Cardiac fibroblast (primary cell): ENCODE measurements around the gene DUSP1.

ENCODE experiments used
- DNase-seq, 2 donors: peaks; one replicate each; pipeline versions ENCODE4 v3.0.0 to v3.0.0-alpha.2; 2010; ENCODE audit warnings: low read depth in 2 of 2
- H3K4me3 ChIP-seq, 2 donors: replicated peaks in 1 of 2; 1 replicate in 1 of 2; 2 replicates in 1 of 2; pipeline ENCODE4 v1.5.1; 2011; ENCODE audit warnings: low read depth in 2 of 2, low read length in 2 of 2, mild to moderate bottlenecking in 2 of 2, moderate library complexity in 1 of 2
- TF ChIP-seq, protein P1 (sequence below): IDR thresholded peaks from one replicate; pipeline ENCODE4 v1.5.1; 2011; ENCODE audit warnings: low read depth, mild to moderate bottlenecking, low read length, inconsistent platforms

The DUSP1 gene

DNA sequence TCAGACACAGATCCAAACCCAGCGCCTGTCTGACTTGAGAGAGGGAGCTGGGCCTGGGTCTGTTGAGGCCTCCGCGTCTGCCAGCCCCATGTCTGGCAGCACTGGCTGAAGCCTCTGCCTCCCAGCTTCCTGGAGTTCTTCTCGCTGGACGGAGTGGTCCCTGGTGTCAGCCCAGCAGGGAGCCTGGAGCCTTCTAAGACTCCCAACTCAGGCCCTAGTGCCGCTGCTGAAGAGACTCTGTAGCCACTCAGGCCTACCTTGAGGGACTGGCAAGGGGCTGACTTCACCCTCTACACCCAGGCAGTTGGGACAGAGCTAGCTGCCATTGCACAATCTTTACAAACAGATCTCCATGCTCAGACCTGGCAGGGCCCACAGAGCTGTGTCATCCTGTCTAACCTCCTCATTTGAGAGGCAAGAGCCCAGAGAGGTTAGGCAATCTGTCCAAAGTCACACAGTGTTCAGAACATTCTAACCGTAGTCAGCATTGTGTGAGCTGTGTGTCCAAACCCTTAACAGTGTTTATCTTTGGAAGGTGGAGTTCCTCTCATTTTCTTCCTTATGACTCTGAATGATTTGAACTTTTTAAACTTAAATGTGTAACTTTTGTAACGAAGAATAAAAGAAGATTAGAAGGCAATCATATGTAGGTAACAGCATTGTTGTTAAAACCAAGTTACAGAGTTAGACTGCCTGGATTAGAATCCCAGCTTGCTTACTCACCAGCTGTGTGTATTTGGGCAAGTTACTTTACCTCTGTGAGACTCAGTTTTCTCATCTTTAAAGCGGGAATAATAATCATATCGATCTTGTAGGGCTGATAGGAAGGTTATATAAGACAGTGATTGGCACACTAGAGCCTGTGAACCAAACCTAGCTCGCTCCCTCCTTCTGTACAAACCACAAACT is 4.6 kb upstream of the DUSP1 start:
- H3K4me3 ChIP-seq = no peak overlapping the region
- TF ChIP-seq, protein P1, sequence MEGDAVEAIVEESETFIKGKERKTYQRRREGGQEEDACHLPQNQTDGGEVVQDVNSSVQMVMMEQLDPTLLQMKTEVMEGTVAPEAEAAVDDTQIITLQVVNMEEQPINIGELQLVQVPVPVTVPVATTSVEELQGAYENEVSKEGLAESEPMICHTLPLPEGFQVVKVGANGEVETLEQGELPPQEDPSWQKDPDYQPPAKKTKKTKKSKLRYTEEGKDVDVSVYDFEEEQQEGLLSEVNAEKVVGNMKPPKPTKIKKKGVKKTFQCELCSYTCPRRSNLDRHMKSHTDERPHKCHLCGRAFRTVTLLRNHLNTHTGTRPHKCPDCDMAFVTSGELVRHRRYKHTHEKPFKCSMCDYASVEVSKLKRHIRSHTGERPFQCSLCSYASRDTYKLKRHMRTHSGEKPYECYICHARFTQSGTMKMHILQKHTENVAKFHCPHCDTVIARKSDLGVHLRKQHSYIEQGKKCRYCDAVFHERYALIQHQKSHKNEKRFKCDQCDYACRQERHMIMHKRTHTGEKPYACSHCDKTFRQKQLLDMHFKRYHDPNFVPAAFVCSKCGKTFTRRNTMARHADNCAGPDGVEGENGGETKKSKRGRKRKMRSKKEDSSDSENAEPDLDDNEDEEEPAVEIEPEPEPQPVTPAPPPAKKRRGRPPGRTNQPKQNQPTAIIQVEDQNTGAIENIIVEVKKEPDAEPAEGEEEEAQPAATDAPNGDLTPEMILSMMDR = no peak
- DNase-seq = peak; percentile 94 to 99

DNA sequence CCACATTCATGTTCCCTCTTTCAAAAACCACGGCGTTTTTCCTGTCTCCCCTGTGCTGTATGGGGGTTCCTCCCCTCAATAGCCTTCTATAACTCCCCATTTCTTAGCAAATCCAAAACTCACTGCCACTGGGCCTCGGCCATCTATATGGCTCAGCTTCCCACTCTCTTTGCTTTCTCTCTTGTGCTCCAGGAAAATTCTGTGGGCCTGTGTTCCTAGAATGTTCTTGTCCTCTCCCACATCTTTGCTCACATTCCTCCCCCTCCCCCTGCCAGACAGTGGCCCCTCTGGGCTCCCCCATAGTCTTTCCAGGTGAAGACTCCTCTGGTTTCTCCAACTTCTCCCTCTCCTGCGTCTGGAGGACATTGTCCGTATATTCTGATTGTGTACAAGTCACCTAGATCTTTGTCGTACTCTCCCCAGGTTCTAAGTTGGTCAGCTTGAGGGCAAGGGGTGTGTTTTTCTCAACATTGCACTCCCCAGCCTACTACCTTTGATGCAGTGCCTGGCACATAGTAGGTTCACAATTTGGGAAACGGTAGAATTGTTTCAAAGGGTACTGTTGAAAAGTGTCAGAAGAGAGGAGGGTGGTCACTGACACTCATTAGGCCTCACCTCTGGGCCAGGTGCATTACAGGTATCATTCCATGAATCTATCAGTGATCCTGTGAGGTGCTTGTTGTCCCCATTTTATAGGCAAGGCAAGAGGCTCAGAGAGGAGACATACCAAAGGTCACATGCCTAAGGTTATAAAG is 3.7 kb upstream of the DUSP1 start:
- H3K4me3 ChIP-seq = no peak overlapping the region
- TF ChIP-seq, protein P1 = no peak
- no peak for DNase-seq

DNA sequence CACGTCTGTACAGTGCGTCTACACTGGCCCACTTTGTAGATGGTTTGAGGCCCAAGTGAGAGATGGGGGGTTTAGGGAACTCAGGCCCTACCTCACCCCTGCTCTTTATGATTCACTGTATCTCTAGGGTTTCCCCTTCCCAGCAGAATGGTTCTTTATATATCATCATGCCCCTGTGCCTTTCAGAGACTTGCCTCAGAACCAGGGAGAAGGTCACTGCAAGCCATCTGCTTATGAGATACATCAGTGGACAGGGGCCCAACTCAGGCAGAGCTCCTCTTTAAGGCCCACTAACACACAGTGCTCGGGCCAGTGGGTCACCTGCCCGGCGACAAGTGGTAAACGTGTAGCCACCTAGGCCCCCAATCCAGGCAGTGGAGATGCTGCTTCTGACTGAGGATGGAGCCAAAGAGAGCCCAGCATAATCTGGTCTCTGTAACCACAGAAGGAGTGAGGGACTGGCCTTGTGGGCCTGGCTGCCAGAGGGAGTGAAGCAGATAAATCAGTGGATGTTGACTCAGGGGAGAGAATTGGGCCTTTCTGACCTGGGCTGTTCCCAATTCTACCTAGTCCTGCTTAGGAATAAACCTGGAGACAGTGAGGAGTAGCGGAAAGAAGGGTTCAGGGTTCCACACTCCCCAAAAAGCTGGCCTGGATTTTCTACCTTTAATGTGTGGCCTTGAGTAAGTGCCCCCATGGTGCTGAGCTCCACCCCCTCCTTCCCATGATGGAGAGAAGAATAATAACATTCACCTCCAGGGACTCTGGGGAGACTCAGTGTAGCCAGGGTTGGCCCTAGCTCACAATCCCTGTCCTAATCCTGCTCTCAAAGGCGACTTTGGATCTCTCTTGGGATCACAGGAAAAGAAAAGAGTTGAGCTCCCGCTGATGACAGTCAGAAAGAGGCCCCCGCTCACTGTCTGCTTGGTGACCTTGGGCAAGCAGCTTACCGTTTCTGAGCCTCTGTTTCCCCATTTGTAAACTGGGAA is 2.8 kb upstream of the DUSP1 start:
- no peak overlapping the region for H3K4me3 ChIP-seq
- TF ChIP-seq, protein P1 = no peak

DNA sequence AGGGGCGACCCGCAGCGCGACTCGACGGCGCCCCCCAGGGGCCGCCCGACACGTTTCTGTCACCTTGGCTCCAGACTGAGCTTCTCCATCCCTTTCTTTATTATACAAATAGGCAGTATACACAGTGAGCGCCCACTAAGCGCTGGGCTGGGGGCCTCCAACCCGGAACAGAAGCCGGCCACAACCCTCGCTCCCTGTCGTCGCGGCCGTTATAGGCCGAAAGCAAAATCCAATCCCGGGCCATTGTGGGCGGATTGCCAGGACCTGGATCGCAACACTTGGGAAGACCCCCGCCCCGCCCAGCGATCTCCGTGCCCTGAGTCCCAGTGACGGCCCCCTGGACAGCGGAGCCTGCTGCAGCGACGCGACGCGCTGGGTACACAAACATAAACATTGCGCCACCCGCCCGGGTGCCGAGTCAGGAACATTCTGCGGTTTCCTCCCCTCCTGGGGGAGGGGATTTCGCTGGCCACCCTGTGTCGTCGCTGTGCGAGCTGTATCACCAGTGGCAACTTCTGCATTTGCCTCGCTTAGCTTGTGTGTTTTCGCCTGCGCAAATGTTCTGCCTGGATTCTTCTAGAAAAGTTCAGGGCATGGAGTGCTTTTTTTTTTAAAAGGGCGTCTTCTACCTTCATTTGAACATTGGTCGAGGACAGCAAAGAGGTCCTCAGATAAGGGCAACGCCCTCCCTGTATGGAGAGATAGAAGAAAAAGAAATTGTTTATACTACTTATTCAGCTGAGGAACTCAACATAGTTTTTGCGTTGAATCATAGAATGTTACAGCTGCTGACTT is 1.3 kb upstream of the DUSP1 start:
- TF ChIP-seq, protein P1 = peak; percentile 78
- peak overlapping the region; percentile 43 to 45 for H3K4me3 ChIP-seq
- peak; percentile 98 for DNase-seq

More for the DNA sequence above, 2.8 kb upstream of the DUSP1 start:
- DNase-seq = peak; percentile 50 to 58

DNA sequence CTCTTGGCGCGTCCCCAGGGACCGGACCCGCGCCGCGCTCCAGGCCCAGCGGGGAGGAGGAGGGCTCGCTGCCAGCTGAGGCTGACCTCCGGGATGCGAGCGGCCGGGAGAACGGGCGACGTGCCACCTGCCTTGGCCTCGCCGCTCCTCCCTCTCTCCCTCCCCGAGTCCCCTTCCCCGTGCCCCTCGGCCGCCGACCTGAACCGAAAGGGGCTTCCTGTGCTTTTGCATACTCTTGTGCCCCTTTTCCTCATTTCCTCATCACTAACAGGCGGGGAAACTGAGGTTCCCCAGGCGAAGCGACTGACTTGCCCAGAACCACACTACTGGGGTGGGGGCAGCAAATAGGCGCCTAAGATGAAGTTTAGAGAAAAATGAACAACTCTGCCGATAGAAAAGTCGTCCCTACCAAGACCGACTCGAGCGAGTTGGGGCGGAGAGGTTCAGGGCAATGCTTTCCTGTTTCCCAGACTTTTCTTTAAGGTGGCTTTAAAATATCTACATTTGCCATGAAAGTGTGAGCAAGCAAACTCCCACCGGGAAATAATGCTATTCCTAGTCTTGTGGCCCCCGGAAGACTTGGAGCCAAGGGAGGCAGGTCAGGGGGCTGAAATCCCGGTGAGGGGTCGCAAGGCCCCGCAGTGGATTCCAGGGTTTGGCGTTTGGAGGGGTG is 580 bp upstream of the DUSP1 start:
- TF ChIP-seq, protein P1 = no peak
- peak in 1 of 2 donors; percentile 74 for DNase-seq
- peak overlapping the region; percentile 43 to 45 for H3K4me3 ChIP-seq
